GM12873 (cell line): ENCODE results near the gene CKS2.
A peak's percentile ranks its signal among the peaks of the same experiment; 100 is the strongest.

Experiments
- TF ChIP-seq, protein P1 (sequence below): IDR thresholded peaks from 2 replicates; pipeline ENCODE4 v1.5.1; 2012; ENCODE audit warnings: low read depth, mild to moderate bottlenecking, moderate library complexity, low read length, control low read depth; ENCODE audit not compliant: insufficient read depth; ENCODE audit errors: missing control alignments

The CKS2 gene

DNA sequence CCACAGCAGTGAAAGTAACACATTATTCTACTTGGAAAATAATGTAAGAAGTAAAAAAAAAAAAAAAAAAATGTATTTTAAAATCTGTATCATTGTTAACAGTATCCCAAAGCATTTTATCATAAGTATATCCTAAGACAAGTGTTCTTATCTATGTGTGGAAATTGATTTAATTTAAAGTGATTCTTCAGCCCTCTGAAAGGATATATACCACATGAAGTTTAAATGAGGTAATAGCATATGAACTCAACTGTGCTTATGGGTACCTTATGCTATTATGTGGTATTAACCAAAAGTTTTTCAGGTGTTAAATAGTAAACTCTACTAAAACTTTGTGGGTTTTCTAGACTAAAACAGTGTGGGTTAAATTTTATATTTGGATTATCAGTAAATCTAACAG is 4.5 kb downstream of the CKS2 start:
- TF ChIP-seq, protein P1, sequence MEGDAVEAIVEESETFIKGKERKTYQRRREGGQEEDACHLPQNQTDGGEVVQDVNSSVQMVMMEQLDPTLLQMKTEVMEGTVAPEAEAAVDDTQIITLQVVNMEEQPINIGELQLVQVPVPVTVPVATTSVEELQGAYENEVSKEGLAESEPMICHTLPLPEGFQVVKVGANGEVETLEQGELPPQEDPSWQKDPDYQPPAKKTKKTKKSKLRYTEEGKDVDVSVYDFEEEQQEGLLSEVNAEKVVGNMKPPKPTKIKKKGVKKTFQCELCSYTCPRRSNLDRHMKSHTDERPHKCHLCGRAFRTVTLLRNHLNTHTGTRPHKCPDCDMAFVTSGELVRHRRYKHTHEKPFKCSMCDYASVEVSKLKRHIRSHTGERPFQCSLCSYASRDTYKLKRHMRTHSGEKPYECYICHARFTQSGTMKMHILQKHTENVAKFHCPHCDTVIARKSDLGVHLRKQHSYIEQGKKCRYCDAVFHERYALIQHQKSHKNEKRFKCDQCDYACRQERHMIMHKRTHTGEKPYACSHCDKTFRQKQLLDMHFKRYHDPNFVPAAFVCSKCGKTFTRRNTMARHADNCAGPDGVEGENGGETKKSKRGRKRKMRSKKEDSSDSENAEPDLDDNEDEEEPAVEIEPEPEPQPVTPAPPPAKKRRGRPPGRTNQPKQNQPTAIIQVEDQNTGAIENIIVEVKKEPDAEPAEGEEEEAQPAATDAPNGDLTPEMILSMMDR: no peak

DNA sequence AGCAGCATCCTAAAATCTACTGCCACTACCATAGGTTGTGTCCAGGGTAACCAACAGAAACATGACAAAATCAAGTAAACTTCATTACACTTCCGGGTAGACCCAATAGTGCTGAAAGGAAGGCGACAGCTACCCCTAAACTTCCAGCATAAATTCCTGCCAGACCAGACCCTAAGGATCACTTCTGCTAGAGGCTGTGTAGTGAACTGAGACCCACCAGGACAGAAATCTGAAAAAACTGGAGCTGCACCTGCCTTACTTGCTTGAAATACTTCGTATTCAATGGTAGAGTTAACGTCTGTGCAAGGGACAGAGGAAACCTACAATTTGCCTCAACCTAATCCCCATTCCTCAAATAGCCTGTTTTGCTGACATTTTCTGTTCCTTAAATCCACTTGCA is 6.3 kb downstream of the CKS2 start:
- TF ChIP-seq, protein P1: no peak

DNA sequence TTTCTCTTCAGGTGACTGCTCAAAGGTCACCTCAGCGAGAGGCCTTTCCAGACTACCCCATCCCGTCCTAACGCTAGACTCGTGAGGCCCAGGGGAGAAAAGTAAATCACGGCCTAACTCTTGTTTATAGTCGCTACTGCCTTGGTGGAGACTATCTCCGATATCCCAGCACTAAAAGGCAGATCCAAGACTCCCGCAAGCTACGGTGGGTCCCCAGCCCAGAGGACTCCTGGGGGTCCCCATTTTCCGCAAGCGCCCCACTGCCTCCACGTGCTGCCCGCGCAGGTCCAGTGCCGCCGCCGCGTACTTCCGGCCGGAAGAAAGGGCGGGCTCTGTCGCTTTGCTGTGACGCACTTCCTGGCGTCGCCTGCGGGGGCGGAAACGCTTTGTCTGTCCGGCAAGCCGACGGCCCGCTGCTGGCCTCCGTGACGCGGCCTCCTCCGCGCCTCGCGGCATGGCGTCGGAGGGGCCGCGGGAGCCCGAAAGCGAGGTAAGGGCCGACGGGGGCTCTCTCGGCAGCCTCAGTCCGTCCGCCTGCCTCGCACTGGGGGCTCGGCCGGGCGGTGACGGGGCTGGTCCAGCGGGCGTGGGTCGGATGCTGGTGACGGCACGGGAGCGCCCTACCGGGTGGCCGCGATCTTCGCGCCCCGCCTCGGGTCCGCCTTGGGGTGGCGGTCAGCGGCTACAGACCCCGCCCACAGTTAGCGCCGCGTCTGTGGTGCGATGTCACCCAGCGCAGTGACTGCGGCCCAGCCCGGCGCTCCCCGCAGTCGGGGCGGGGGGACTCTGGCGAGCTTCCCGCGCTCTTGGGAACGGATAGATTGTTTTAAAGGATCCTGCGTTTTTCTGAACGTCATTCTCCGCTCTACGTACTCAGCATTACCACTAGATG is 7.4 kb downstream of the CKS2 start, which contains the start of gene SECISBP2:
SECISBP2 (plus strand) TSS at position 378 of the 892 bp plus-strand sequence; CDS start at position 455, 77 bp downstream.
- TF ChIP-seq, protein P1: peak; percentile 69

DNA sequence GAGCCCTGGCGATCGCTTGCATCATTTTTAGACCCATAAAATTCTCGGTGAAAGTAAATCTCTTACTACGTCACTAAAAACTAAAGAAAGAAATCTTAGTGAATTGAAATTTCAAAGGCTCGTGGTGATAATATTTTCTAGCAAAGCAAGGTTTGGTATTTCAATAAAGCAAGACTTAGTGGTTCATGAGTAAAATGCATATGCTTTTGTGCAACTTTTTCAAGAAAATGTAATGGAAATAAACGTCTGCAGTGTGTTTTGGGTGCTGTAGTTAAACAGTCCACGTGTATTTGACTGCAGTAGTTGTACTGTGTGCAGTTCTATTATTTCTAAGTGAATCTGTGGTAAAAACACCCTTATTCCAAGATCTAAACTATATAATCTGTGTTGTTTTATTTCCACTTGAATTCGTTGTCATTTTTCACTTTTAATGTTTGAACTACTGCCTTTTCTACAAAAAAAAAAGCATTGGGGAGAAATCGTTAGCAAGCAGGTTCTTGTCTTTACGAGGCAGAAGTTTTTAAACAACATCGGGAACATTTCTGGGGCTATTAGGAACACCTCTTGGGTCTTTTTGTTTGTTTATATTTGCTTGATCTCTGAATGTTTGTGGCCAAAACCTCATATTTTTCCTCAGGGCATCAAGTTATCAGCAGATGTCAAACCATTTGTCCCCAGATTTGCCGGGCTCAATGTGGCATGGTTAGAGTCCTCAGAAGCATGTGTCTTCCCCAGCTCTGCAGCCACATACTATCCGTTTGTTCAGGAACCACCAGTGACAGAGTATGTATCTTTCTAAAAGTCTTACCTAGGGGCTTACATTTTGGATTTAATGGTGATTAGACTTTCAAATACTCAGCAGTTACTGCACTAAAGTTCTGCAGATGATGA is 8.3 kb downstream of the CKS2 start:
- TF ChIP-seq, protein P1: no peak

DNA sequence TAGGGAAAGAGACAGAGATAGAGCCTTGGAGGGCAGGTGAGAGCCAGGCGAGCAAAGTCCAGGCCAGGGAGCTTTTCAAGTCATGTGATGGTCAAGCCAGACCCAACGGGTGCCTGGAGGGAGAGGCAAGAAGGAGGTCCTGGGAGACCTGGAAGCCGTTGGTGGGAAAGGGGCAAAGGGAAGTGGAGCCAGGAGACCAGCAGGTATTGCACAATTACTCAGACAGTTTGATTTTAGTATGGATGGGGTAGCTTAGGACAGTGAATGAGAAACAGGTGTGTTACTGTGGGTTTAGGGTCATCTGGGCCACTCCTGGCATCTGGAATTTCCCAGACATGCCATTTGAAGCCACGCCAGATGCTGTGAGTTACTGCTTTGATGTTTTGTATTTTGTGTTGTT is 12.4 kb downstream of the CKS2 start:
- TF ChIP-seq, protein P1: no peak

DNA sequence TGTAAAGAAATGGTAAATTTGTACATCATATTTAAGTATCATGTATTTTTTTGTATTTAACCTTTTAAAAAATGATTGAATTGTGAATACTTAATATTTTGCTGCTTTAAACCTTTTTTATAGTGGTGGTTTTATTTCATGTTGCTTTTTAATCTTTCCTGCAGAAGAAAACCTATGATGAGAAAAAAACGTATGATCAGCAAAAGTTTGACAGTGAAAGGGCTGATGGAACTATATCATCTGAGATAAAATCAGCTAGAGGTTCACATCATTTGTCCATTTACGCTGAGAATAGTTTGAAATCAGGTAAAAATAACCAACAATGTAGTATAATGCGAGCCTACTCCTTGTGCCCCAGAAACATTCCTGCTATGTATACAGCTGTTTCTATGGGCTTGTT is 14.7 kb downstream of the CKS2 start:
- TF ChIP-seq, protein P1: no peak

DNA sequence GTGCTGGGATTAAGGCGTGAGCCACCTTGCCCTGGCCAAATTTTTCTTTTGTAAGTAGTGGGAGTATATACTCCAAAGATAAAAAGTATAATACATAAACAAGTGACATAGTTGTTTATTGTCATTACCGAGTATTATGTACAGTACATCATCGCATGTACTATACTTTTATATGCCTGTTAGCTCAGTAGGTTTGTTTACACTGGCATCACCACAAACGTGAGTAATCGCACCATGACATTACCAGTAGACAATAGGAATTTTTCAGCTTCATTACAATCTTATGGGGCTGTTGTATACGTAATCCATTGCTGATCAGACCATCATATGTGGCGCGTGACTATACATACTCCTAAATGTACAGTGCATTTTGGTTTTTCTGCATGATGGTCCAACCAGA is 17.1 kb downstream of the CKS2 start:
- TF ChIP-seq, protein P1: no peak
